Loucy (cell line): ENCODE results near the gene MIGA2.

Experiments
- CTCF ChIP-seq: fragments of 200-600 bp; sonication (generic); conservative IDR thresholded peaks from 2 replicates; pipeline ENCODE4 v1.5.1; 2014; ENCODE audit warnings: mild to moderate bottlenecking, antibody characterized with exemption, low read length
- EZH2phosphoT487 ChIP-seq: fragments of 200-600 bp; IDR thresholded peaks from 2 replicates; pipeline ENCODE4 v1.6.1; 2018; ENCODE audit warnings: antibody characterized with exemption, mild to moderate bottlenecking, moderate library complexity, borderline replicate concordance

GRCh38 chr9:129078691-129079503 is 42.5 kb downstream of the MIGA2 start:
- TF ChIP-seq CTCF (no peak), EZH2phosphoT487 (no peak)
